Keratinocyte (primary cell): Measurements from ENCODE around the gene GAGE10.

Experiments used
- EZH2 ChIP-seq: IDR thresholded peaks from one replicate; pipeline ENCODE4 v1.6.1; 2012; ENCODE audit warnings: inconsistent platforms, mild to moderate bottlenecking, low read length, moderate library complexity
- TF ChIP-seq, protein P1 (sequence below), 3 experiments: IDR thresholded peaks in 1 of 3; conservative IDR thresholded peaks in 1 of 3; optimal IDR thresholded peaks in 1 of 3; 2 replicates in 2 of 3; 3 replicates in 1 of 3; pipeline versions ENCODE3 to v1.5.1; 2011; ENCODE audit warnings: low read length in 3 of 3, mild to moderate bottlenecking in 3 of 3, moderate library complexity in 2 of 3, control low read depth in 1 of 3, inconsistent platforms in 1 of 3; ENCODE audit not compliant: insufficient read depth in 2 of 3; ENCODE audit errors: extremely low read depth in 1 of 3

GRCh38 chrX:49269010-49269766 is 34.3 kb upstream of the GAGE10 start:
- TF ChIP-seq, protein P1, sequence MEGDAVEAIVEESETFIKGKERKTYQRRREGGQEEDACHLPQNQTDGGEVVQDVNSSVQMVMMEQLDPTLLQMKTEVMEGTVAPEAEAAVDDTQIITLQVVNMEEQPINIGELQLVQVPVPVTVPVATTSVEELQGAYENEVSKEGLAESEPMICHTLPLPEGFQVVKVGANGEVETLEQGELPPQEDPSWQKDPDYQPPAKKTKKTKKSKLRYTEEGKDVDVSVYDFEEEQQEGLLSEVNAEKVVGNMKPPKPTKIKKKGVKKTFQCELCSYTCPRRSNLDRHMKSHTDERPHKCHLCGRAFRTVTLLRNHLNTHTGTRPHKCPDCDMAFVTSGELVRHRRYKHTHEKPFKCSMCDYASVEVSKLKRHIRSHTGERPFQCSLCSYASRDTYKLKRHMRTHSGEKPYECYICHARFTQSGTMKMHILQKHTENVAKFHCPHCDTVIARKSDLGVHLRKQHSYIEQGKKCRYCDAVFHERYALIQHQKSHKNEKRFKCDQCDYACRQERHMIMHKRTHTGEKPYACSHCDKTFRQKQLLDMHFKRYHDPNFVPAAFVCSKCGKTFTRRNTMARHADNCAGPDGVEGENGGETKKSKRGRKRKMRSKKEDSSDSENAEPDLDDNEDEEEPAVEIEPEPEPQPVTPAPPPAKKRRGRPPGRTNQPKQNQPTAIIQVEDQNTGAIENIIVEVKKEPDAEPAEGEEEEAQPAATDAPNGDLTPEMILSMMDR (optimal IDR thresholded peaks at IDR 0.05 in 1 of 3, IDR thresholded peaks at IDR 0.05 in 1 of 3, conservative IDR thresholded peaks at IDR 0.05 in 1 of 3; ENCODE audit: extremely low read depth in 1 of 3, insufficient read depth in 2 of 3, low read length in 3 of 3), result no peak
- TF ChIP-seq EZH2, result no peak
